Activated CD4-positive, alpha-beta T cell treated with anti-CD3 and anti-CD28 coated beads, Interleukin-2, amount 50 U/mL, for 24 hours (primary cell): ENCODE results near the gene KLRG1.
A peak's percentile ranks its signal among the peaks of the same experiment; 100 is the strongest.

Source experiments
- DNase-seq, 2 donors: peaks; one replicate each; pipeline ENCODE4 v3.0.0-alpha.2; 2020; ENCODE audit warnings: low read depth in 1 of 2, low spot score in 1 of 2

Gene KLRG1

DNA sequence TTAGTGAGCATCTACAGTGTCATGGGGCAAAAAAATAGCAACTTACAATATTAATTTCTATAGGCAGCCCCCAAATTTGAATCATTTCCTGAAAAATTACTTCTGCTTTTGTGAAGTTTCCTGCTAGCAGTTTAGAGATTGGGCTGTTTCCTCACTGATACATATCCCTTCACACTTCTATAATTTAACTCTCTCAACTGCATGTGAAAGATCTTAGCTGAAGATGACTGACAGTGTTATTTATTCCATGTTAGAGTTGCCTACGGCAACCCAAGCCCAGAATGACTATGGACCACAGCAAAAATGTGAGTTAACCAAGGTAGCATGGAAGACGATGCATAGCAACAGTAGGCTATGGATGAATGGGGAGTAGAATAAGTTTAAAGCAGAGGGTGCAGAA lies at the start of gene KLRG1:
KLRG1 (plus strand) TSS at position 134 of the 400 bp plus-strand sequence; CDS start at position 224, 90 bp downstream.
- no peak for DNase-seq

DNA sequence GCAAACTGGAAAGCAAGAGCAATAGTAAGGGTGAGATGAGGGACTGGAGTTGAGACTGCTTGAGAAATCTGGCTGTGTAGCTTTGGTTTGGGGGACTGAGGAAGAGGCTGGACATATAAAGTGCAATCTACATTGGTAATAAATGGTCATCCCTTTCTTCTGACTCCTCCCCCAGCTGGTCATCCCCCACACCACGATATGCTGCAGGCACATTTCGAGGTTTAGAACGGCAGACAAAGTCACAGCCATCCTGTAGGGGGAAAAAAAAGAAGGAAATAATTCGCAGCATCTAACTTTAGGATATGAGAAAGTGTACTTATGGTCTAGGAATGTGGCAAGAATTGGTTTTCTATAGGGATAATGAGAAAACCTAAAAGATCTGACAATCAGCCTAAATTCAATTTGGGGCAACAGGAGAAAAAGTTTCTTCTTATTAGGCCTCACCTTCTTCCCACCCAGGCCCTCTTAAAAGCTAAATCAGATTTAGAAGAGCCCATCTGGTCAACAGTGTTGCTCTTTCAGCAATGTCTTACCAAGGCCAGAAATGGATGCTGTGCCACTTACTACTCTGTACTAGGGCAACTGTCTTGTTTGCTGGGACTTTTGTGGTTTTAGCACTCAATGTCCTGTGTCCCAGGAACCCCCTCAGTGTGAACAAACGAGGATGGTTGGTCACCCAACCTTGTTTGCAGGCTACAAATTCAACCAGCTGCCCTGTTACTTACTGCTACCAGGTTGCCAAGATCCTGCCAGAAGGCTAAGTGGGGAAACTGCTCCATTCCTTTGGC lies 47.5 kb upstream of the KLRG1 start:
- no peak for DNase-seq

DNA sequence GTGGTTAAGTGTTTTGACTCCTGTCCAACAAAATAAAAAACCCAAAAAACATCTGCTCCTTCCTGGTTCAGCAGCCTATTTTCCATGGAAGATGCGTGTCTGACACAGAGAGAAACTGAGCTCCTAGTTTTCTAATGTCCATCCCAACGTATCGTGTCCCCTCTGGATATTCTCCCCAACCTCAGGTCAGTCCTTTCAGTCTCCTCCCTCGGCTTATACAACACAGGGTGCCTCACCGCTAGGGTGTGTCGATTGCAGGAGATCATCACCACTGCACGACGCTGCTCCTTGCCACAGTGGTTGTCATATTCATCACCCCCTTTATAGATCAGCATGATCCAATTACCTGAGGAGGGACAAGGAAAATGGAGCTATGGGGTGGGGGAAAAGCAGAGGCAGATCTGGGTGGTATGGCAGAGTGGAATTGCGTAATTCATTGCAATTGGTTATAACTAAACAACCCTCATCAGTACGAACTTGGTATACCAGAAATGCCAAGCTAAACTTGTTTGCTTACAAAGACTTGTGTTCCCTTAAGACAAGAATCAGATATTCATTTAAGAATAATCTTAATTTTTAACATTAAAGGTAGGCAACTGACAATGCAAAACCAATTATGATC lies 45.7 kb upstream of the KLRG1 start:
- no peak for DNase-seq

DNA sequence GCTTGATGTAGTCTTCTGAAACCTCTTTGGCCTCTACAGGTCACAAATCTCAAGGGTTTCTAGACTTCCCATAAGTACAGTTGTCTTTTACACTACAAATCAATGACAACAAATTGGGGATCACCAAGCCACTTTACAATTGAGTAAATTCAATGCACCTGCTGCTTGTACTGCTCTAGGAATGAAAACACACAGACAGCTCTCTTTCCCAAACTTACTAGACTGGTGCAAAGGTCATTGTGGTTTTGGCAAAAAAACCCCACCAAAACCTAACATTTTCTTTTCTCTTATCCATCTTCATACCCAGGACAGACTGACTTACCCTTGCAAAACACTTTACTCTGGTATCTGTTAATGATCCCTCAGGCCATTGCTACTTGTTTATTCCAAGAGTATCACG lies 42.6 kb upstream of the KLRG1 start:
- DNase-seq, result no peak

DNA sequence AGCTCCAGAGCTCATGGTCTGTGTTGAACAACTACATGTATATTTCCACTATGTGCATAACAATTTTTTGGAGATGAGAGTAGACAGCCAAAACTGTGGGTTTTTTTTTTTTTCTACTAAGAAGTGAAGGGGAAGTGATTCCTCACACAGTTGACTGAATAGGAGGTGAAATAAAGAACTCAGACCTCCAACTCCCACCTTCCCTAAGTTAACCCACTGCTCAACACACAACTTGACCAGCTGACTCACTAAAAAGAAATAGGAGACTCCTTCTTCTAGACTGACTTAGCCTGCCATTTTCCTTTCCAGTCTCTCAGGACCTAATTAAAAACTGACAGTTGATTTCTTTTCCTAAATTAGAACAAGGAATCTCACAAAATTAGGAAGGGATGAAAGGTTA lies 41.6 kb upstream of the KLRG1 start:
- no peak for DNase-seq

DNA sequence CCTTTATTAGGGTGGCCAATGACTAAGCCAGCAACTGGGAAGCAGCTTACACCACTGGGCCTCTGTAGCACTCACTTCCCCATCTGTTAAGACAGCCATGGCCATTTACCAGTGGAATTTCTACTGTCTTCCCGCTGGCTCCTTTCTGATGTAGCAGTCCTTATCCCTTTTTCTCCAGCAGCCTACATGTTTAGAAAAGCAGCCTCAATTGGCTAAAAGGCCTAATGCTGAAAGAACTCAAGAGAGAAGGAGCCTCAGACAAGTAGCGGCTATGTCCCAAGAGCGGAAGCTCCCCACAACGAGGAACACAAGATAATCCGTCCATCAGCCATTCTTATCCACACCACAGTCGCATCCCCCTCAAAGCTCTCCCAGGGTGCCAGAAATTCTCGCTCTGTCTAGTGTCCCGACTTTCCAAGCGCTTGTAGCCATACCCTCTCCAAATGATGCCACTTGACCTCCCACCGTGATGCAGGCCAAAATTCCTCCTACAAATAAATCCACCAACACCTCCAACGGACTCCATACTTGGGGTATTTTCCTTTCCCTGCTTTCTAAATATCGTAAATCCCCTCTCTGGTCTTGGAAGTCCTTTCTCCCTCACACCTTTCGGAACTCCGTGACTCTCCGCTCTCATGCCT lies 40.5 kb upstream of the KLRG1 start:
- DNase-seq, result no peak

DNA sequence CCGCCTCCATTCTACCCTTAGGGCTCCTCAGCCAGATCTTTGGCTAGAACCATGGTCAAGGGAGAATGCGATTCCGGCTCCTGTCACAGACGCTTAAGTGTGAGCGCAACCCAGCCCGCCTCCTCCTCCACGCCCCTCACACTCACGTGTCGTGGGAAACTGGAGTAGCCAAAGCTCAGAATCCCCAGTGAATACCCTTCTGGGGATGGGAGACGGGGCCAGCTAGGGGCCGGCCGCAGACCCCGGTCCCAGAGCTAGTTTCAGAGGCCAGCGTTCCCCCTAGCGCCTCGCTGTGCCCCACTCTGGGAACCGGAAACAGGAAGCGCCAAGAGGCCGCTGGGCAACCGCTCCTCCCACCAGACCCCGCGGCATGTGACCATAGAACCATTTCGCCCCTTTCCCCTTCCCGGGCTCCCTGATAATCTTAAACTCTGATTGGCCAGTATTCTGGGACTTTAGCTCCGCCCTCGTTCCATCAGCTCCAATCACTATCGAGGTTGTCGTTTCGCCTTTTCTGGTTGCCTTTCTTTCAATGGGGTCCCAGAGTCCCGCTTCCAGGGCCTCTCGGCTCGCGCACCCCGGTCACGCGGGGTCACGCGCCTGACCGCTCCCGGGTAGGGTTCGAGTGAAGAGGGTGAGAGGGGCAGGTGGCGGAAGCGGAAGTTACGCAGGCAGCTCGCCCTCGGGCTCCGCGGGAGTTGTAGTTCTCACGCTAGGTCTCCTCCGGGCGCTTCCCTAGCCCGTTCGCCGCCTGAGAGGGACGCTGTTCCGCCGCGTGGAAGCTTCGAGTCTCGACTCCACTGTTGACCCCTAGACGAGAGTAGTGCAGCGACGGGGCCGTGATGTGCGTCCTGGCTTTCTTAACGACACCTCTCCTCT lies 39.8 kb upstream of the KLRG1 start, which contains the start of gene M6PR:
M6PR (minus strand) TSS at position 304 of the 879 bp plus-strand sequence. CDS start 3,241 bp downstream, outside the sequence.
- peak; percentile 87 to 90 for DNase-seq

DNA sequence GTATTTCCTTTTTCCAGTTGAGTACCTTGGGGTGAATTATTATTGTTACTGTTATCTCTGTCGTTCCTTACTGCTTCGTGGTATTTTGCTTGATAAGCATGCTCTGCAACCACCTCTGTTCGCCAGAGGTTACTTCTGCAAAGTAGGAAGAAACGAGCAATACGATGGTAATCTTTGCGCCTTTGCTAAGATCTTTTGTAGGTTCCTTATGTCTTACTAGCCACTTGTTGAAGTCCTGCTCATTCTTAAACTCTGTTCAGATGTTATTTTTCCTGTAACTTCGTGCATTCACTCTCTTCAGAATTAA lies 39.2 kb upstream of the KLRG1 start:
- no peak for DNase-seq

DNA sequence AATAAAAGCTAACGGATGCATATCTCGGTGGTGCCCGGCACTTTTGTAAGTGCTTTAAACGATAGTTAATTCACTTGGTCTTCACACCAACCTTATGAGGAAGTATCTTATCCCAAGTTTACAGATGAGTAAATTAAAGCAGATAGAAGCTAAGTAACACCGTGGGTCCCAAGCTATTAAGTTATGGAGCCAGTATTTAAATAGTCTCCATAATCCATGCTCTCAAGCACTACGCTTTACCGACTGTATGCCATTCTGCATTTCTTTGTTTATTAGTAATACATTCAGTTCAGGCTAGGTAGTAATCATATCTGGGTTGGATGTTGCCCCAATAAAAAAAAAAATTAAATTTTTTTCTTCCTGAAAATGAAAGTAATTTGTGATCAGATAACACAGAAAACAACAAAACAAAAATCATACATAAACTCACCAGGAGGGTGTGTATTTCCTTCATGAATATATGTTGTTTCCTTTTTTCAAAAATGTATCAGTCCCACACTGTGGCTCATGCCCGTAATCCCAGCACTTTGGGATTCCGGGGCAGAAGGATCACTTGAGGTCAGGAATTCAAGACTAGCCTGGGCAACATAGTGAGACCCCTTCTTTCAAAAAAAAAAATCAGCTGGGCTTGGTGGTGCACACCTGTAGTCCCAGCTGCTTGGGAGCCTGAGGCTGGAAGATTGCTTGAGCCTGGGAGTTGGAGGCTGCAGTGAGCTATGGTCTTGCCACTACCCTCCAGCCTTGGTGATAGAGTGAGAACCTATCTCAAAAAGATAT lies 38.5 kb upstream of the KLRG1 start:
- no peak for DNase-seq

DNA sequence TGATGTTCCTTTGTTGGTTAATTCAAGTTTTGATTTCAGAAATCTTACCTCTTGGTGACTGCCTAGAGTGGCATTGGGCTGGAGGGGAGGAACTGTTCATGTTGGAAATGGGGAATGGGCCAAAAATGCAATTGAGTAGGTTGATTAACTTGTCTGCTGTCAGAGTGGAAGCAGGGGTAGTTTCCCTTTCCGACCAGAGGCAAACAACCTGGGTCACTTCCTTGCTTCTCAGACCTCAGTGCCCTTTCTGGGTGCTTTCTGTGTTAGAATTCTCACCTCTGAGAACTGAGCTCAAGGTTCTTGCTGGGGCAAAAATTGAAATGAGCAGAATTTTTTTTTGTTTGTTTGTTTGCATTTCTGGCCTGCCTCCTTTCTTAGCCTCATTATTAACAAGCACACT lies 37.6 kb upstream of the KLRG1 start:
- peak in 1 of 2 donors; percentile 12 for DNase-seq

DNA sequence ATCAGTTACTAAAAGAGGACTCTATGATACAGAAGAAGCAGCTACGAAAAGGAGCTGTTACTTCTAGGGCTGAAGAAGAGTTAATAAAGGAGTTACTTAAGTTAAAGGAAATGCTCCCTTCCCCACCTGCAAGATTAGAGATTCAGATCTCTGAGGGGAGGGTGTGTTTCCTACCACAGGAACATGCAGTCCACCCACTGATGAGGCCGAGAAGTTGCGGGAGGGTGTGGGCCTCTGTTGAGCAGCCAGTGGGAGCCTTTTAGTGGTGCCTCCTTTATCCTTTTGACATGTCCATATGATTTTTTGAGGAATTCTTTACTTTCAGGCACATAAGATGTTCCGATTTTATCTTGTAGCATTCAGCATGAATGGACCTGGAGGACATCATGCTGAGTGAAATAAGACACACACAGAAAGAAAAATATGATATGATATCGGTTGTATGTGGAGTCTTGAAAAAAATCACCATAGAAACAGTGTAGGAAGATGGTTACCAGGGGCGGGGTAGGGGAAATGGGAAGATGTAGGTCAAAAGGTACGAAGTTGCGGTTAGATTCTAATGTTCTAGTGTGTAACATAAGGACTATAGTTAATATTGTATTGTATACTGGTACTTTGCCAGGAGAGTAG lies 35.5 kb upstream of the KLRG1 start:
- peak in 1 of 2 donors; percentile 45 for DNase-seq

DNA sequence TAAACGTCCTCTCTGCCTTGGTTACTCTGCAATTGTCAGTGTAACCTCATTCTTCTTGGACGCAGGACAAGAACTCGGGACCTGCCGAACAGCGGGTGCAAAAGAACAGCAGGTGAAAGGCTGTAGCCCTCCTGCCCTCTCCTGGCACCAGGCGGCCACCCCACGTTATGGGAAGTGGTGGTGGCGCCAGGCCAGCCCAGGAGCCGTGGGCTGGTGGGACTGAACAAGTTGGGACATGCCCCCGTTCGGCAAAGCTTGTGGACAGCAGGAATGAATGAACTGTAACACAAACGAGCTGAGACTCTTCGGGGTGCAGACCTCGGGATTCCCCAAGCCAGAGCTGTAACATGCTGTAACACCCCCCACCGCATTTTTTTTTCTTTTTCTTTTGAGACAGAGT lies 33.3 kb upstream of the KLRG1 start:
- DNase-seq, result no peak

DNA sequence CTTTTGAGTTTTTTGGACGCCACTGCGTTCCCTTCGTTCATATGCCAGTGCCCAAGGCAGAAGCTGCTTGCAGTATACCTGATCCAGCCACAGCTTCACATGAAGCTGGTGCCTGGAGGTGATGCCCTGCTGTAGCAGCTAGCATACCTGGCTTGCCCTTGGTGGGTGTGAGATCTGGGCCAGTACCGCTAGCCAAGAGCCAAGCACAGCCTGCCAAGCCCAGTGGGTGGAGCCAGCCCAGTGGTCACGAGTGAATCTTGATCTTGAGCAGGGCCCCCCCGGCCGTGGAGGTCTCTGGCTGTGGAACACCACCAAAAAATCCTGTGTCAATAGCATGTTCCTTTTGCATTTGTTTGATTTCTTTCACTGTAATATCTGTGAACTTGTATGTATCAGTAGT lies 32.6 kb upstream of the KLRG1 start:
- no peak for DNase-seq

DNA sequence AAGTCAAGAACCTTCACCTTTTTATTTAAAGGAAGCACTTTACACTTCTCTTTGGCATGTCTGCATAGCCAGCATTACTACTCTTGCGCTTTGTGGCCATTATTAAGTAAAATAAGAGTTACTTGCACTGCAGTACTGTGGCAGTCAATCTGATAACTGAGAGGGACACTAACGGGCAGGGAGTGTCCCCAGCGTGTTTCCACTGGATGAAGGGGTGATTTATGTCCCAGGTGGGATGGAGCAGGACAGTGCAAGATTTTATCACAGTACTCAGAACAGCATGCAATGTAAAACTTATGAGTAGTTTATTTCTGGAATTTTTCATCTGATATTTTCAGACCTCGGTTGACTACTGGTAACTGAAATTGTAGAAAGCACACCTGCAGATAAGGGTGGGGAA lies 31.8 kb upstream of the KLRG1 start:
- DNase-seq, result no peak

DNA sequence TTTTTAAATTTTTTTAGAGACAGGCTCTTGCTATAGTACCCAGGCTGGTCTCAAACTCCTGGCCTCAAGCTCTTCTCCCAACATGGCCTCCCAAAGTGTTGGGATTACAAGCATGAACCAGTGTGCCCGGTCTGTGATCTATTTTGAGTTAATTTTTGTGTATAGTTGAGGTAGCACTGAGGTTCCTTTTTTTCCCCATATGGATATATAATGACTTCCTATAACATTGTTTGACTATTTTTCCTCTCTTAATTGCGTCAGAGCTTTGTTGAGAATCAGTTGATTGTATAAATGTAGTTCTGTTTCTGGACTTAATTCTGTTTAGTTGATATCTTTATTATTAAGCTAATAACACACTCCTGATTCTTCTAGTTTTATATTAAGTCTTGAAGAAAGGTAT lies 31.3 kb upstream of the KLRG1 start:
- no peak for DNase-seq

DNA sequence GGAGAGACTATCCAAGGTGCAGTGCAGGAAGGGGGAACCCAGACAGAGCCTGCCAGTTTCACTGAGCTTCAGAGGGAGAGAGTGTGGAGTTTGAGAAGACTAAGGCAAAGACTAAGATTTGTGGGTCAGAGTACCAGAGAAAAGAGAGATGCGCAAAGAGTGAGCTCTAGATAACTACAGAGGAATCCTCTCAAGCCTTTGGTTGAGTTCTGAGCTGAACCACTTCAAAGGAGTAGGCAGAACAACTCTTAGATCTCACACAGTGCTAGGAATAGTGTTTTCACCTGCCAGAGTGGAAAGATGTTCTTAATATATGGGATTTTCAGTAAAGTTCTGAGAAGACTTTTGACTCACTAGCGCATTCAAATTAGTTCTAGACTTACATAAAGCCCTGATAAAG lies 29.2 kb upstream of the KLRG1 start:
- no peak for DNase-seq

DNA sequence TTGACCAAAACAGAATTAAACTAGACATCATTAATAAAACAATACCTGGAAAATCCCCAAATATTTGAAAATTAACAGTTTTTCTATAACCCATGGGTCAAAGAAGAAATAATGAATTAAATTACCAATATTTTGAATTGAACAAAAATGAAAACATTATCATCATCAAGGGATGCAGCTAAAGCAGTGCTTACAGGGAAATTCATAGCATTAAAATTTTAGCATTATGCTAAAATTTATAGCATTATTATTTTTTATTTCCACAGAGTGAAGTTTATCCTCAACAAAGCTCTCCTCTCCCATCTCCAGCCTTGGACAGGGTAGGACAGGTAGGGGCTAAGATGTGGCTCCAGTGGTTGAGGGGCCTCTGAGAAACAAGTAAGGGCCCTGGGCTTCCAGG lies 20.6 kb upstream of the KLRG1 start:
- DNase-seq, result no peak

DNA sequence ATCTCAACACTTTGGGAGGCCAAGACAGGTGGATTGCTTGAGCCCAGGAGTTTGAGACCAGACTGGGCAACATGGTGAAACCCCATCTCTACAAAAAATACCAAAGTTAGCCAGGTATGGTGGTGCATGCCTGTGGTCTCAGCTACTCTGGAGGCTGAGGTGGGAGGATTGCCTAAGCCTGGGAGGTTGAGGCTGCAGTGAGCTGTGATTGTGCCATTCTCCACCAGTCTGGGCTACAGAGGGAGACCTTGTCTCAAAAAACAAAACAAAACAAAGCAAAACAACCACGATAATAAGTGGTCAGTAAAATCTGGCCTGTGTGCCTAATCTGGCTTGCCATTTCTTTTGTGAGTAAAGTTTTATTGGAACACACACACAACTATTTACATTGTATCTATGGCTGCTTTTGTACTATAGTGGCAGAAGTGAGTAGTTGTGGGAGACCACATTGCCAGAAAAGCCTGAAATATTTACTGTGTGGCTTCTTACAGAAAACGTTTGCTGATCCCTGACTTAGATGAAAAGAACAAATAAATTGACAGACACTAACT lies 19.4 kb upstream of the KLRG1 start:
- no peak for DNase-seq

DNA sequence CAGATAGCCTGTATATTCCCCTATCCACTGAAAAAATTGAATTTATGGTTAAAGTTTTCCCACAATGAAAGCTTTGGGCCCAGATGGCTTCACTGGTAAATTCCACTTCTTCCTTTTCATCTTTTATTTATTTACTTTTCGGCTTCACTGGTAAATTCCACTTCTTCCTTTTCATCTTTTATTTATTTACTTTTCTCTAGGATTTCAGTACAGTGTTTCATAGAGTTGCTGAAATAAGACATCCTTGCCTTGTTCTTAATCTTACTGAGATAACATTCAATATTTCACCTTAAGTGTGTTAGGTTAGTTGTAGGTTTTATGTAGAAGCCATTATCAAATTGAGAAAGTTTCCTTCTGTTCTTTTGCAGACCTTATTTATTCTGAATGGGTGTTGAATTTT lies 18.9 kb upstream of the KLRG1 start:
- DNase-seq, result no peak

DNA sequence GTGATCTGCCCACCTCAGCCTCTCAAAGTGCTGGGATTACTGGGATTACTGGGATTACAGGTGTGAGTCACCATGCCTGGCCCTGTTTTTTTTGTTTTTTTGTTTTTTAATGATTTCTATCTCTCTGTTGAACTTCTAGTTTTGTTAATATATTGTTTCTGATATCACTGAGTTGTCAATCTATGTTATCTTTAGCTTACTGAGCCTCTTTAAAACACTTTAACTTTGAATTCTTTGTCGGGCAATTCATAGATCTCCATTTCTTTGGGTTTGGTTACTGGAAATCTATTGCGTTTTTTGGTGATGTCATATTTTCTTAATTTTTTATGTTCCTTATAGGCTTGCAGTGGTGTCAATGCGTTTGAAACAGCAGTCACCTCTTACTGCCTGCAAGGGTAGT lies 9.2 kb upstream of the KLRG1 start:
- no peak for DNase-seq
